ENCODE results near the gene IL17A. TPM values are rescaled to one million over a fixed set of nuclear protein-coding genes. Genes with fewer than 3 reads are reported as not detected.

IL17A gene
- total RNA-seq, 1 experiment from 2014 or later = not detected

DNA sequence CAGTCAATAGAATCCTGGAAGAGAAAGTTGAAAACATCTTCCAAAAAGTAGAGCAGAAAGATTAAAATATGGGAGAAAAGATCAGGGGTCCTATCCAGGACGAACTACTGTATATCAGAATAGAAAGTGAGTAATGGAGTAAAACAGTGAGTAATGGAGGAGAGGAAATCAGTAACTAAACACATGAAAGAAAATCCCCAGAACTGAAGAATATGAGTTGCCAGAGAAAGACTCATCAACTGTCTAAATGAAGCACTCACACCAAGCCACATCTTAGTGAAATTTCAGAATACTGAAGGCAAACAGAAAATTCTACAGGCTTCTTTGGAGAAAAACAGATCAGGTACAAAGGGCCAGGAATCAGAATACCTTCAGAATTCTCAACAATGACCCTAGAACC is 14.9 kb downstream of the IL17A start:
- Mint-ChIP-seq H3K9me3 (peaks cover 52% of the 10 kb centered on the region), H3K36me3 (peaks cover 40% of the 10 kb centered on the region), H3K4me3 (no peak overlapping the region), H3K27me3 (ENCODE audit: low read depth) (no peaks in the 10 kb centered on the region; the same call in 1 of the 2 replicates), H3K27ac (no peak overlapping the region), H3K4me1 (no peaks in the 10 kb centered on the region)
- DNase-seq (ENCODE audit: low spot score) = no peak
- no peak for TF ChIP-seq TCF7 (CRISPR knock-in tag; IDR thresholded peaks at IDR 0.05; ENCODE audit: low read depth)
- no peak for TF ChIP-seq FOXK1 (CRISPR knock-in tag; IDR thresholded peaks at IDR 0.05)
- no peak for TF ChIP-seq ESRRA (CRISPR knock-in tag; IDR thresholded peaks at IDR 0.05; ENCODE audit: borderline replicate concordance)
- TF ChIP-seq, protein P1, sequence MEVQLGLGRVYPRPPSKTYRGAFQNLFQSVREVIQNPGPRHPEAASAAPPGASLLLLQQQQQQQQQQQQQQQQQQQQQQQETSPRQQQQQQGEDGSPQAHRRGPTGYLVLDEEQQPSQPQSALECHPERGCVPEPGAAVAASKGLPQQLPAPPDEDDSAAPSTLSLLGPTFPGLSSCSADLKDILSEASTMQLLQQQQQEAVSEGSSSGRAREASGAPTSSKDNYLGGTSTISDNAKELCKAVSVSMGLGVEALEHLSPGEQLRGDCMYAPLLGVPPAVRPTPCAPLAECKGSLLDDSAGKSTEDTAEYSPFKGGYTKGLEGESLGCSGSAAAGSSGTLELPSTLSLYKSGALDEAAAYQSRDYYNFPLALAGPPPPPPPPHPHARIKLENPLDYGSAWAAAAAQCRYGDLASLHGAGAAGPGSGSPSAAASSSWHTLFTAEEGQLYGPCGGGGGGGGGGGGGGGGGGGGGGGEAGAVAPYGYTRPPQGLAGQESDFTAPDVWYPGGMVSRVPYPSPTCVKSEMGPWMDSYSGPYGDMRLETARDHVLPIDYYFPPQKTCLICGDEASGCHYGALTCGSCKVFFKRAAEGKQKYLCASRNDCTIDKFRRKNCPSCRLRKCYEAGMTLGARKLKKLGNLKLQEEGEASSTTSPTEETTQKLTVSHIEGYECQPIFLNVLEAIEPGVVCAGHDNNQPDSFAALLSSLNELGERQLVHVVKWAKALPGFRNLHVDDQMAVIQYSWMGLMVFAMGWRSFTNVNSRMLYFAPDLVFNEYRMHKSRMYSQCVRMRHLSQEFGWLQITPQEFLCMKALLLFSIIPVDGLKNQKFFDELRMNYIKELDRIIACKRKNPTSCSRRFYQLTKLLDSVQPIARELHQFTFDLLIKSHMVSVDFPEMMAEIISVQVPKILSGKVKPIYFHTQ (CRISPR knock-in tag; IDR thresholded peaks at IDR 0.05) = no peak
- TF ChIP-seq SOX15 (CRISPR knock-in tag; IDR thresholded peaks at IDR 0.05) = no peak
- TF ChIP-seq, protein P2, sequence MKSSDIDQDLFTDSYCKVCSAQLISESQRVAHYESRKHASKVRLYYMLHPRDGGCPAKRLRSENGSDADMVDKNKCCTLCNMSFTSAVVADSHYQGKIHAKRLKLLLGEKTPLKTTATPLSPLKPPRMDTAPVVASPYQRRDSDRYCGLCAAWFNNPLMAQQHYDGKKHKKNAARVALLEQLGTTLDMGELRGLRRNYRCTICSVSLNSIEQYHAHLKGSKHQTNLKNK (CRISPR knock-in tag; IDR thresholded peaks at IDR 0.05) = no peak
- no peak for TF ChIP-seq NFATC4 (CRISPR knock-in tag; IDR thresholded peaks at IDR 0.05)
- TF ChIP-seq RORB (CRISPR knock-in tag; IDR thresholded peaks at IDR 0.05) = no peak
- TF ChIP-seq, protein P3, sequence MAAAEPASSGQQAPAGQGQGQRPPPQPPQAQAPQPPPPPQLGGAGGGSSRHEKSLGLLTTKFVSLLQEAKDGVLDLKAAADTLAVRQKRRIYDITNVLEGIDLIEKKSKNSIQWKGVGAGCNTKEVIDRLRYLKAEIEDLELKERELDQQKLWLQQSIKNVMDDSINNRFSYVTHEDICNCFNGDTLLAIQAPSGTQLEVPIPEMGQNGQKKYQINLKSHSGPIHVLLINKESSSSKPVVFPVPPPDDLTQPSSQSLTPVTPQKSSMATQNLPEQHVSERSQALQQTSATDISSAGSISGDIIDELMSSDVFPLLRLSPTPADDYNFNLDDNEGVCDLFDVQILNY (CRISPR knock-in tag; IDR thresholded peaks at IDR 0.05) = no peak
- no peak for TF ChIP-seq MYBL2 (CRISPR knock-in tag; IDR thresholded peaks at IDR 0.05)
- TF ChIP-seq SMAD3 (CRISPR knock-in tag; IDR thresholded peaks at IDR 0.05; ENCODE audit: borderline replicate concordance) = no peak
- TF ChIP-seq ELF4 (CRISPR knock-in tag; IDR thresholded peaks at IDR 0.05; ENCODE audit: low read depth) = no peak
- TF ChIP-seq GTF2I (CRISPR knock-in tag; conservative IDR thresholded peaks at IDR 0.05) = no peak
- TF ChIP-seq CREB1 (CRISPR knock-in tag; IDR thresholded peaks at IDR 0.05) = no peak
- POLR2A ChIA-PET = no interaction called here
- CTCF ChIA-PET = no interaction called here
- ATAC-seq = no peak

DNA sequence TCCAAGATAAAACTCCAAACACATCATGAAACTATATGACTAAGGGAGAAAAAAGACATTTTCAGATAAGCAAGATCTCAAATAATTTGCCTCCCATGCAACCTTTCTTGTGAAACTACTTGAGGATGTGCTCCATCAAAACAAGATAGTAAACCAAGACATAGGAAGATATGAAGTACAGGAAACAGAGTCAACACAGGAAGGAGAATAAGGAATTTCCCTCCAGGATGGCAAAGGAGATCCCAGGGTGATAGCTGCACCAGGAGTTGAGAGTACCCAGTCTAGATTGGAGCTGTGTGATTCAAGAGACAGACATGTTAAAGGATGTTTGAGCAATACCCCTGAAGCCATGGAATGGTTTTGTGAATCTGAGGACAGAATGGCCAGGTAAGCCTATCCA is 15.3 kb downstream of the IL17A start:
- TF ChIP-seq PRRX2 (CRISPR knock-in tag; IDR thresholded peaks at IDR 0.05) (no peak), ATF1 (CRISPR knock-in tag; IDR thresholded peaks at IDR 0.05) (no peak), TCF7 (CRISPR knock-in tag; IDR thresholded peaks at IDR 0.05; ENCODE audit: low read depth) (no peak)
- TF ChIP-seq, protein P4, sequence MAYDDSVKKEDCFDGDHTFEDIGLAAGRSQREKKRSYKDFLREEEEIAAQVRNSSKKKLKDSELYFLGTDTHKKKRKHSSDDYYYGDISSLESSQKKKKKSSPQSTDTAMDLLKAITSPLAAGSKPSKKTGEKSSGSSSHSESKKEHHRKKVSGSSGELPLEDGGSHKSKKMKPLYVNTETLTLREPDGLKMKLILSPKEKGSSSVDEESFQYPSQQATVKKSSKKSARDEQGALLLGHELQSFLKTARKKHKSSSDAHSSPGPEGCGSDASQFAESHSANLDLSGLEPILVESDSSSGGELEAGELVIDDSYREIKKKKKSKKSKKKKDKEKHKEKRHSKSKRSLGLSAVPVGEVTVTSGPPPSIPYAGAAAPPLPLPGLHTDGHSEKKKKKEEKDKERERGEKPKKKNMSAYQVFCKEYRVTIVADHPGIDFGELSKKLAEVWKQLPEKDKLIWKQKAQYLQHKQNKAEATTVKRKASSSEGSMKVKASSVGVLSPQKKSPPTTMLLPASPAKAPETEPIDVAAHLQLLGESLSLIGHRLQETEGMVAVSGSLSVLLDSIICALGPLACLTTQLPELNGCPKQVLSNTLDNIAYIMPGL (CRISPR knock-in tag; IDR thresholded peaks at IDR 0.05) = no peak
- TF ChIP-seq, protein P5, sequence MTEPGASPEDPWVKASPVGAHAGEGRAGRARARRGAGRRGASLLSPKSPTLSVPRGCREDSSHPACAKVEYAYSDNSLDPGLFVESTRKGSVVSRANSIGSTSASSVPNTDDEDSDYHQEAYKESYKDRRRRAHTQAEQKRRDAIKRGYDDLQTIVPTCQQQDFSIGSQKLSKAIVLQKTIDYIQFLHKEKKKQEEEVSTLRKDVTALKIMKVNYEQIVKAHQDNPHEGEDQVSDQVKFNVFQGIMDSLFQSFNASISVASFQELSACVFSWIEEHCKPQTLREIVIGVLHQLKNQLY (CRISPR knock-in tag; IDR thresholded peaks at IDR 0.05) = no peak
- TF ChIP-seq, protein P6, sequence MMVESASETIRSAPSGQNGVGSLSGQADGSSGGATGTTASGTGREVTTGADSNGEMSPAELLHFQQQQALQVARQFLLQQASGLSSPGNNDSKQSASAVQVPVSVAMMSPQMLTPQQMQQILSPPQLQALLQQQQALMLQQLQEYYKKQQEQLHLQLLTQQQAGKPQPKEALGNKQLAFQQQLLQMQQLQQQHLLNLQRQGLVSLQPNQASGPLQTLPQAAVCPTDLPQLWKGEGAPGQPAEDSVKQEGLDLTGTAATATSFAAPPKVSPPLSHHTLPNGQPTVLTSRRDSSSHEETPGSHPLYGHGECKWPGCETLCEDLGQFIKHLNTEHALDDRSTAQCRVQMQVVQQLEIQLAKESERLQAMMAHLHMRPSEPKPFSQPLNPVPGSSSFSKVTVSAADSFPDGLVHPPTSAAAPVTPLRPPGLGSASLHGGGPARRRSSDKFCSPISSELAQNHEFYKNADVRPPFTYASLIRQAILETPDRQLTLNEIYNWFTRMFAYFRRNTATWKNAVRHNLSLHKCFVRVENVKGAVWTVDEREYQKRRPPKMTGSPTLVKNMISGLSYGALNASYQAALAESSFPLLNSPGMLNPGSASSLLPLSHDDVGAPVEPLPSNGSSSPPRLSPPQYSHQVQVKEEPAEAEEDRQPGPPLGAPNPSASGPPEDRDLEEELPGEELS (CRISPR knock-in tag; IDR thresholded peaks at IDR 0.05) = no peak
- ATAC-seq = no peak
- no peak for DNase-seq (ENCODE audit: low spot score)
- POLR2A ChIA-PET = no interaction called here
- H3K36me3 Mint-ChIP-seq = peaks cover 40% of the 10 kb centered on the region
- H3K4me3 Mint-ChIP-seq = no peak overlapping the region
- CTCF ChIA-PET = no interaction called here
- no peaks in the 10 kb centered on the region; the same call in 1 of the 2 replicates for H3K27me3 Mint-ChIP-seq (ENCODE audit: low read depth)
- no peak overlapping the region for H3K27ac Mint-ChIP-seq
- no peaks in the 10 kb centered on the region for H3K4me1 Mint-ChIP-seq
- peaks cover 52% of the 10 kb centered on the region for H3K9me3 Mint-ChIP-seq
